HT1080 (cell line): ENCODE measurements around the gene PPP1R8. TPM values are rescaled to one million over a fixed set of nuclear protein-coding genes. Genes with fewer than 3 reads are reported as not detected.
"Not testable (repeated sequence)": the region's sequence is repeated elsewhere in the genome, so short reads cannot be mapped to it uniquely, and the experiment has no call there.

Source experiments
- DNase-seq: peaks from one replicate; pipeline ENCODE4 v3.0.0-alpha.2; 2015; ENCODE audit warnings: low read depth
- total RNA-seq: library from RNA; depleted of rRNA; stranded (reverse); fragments of >200 nt; shearing (Covaris generic); gene quantifications from 2 replicates; pipeline ENCODE4 v1.2.3, GENCODE V29; 2014

PPP1R8 gene
- total RNA-seq, 1 experiment from 2014 or later: 80.1 TPM

DNA sequence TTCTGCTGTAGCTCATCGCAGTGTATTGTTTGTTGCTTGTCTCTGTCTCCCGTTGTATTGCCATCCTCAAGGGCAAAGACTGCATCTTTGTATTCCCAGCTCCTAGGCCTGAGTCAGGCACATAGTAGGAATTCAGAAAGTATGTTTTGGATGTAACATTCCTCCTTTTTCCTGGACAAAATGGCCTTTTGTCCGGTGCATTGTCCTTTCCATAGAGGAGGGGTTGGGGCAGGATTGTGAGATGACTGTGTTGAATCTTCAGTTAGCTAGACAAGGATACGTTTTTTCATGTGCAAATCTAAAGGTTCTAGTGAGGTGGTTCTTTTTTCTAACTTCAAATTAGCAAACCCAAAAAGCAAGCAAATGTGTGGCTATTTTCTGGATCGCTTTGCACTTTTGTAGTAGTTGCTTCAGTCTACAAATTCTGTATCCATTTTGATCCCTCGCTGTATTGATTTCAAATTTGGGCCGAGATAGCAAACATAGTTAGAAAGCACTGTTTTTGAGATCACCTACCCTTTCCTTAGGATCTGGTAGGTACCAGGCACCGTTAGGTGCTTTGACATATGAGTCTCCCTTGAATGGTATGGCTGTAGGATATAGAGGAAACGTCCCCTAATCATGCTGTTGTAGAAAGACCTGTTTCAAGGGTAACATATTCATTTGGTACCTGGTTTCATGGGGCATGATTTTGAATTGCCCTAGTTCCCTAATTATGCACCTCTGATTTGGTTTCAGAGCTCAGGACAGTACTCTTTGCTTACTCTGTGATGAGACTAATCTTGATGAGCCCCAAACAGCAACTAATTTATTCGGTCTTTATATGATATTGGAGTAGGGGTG is 1.2 kb downstream of the PPP1R8 start:
- DNase-seq: peak; percentile 6

DNA sequence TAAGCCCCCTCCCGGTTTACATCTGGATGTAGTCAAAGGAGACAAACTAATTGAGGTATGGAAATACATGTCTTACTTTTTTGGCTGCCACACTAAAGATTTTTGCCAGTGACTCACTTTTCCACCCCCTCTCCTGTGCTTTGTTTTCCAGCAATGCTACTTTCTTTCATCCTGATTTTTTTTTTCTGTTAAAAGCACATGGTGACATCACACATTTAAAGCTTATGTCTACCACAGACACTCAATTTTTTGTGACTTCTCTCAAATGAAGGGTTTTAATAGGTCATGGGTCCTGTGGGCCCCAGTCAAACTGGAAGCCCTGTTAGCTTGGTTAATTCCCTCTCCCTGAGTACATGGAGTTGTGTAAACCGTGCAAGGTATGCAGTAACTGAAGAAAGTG is 2.2 kb downstream of the PPP1R8 start:
- DNase-seq: peak; percentile 43

DNA sequence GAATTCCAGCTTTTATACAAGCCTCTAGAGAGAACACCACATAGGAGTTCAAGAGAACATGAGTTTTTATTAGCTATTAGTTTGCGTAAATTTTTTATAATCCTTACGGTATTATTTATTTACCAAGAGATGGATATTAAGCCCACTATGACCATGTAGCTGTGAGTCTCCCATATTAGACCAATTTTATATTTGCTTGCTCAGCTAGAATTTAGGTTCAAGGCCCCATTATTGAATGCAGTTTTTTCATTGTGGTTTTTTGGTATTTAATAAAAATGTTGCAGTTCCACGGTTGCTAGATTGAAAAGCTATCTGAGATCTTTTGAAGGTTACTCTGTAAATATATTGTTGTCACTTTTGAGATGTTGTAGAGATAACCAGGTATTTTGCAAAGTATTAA is 2.9 kb downstream of the PPP1R8 start:
- DNase-seq: no peak

DNA sequence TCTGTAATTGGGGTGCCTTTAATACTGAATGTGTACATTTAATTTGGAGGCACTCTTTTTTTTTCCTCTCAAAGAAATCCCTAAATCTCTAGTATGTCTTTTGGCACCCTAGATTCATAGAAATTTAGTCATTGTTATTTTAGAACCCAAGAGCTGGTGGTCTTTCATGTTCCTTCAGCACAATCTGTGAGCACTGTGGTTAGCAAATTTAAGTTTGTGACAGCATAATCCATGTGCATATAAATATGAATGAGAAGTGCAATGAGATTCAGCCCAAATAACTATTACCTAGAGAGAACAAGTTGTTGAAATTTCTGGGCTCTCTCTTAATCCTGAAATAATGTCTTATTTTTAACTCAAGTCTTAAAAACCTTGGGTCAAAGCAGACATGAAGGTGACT is 4.5 kb downstream of the PPP1R8 start:
- no peak for DNase-seq

DNA sequence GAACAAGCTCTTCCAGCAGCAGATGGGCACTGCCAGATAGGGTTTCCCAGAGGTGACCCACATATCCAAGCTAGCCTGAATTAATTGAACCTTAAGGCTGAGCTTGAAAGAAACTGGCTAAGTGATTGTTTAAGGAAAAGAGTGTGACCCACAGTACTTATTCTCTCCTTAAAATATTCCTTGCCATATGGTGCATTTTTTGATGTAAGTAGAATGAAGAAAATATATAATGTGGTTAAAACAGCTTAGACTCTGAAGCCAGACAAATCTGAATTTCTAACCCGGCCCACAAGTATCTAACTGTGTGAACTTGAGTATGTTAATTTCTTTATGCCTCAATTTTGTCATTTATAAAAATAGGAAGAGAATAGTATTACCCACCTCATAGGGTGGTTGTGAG is 4.9 kb downstream of the PPP1R8 start:
- no peak for DNase-seq

DNA sequence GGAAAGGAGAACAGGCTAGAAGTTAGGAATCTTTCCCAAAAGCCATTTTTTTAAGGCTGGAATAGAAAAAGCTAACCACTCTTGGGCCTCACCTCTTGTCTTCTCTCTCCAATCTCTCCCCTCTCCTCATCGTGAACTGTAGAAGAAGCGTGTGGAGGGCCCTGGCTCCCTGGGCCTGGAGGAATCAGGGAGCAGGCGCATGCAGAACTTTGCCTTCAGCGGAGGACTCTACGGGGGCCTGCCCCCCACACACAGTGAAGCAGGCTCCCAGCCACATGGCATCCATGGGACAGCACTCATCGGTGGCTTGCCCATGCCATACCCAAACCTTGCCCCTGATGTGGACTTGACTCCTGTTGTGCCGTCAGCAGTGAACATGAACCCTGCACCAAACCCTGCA is 19.4 kb downstream of the PPP1R8 start:
- no peak for DNase-seq

DNA sequence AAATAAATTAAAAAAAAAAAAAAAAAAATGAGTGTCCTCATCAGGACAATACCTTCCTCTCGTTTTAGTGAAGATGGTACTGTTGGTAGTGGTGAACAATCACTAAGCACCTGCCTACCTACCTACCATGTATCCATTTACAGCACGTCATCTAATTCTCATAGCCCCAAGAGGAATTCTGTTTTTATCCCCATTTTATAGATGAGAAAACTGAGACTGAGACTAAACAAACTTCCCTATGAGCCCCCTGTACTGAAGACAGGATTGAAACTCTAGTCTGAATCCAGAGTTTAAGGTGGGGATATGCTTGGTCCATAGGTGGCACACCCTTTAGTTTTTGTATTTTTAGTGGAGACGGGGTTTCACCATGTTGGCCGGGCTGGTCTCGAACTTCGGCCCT is 24.5 kb downstream of the PPP1R8 start:
- no peak for DNase-seq

DNA sequence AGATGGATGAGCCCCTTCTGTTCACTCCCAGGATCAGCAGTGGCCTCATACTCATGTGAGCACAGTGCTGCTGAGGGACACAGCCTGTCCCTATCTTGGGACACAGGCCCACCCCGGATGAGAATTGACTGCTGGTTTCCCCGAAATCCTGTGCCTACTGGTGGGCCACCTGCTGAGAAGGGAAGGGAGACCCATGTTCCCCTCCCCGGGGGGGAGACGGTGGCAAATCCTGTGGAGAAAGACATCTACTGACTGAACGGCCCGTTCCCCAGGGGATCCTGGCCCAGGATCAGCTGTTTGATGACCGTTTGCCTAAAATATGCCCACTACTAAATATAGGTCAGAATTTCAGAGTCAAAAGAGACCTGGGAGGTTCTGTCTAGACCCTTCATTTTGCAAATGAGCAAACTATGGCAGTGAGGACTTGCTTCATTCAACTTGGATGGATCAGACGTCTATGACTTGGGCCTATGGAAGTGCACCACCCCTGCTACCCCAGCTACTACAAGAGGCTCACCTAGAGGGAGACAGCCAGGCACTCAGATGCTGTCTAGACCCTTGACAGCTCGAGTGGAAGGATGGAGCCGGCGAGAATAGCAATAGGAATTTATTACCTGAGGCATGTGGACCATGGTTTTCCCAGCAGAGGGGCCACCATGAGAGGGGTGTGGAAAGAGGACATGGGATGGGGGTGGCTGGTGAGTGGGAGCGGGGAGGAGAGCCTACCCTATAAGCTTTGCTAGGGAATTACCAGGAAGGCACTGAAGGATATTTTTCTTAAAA is 26.2 kb downstream of the PPP1R8 start:
- no peak for DNase-seq

DNA sequence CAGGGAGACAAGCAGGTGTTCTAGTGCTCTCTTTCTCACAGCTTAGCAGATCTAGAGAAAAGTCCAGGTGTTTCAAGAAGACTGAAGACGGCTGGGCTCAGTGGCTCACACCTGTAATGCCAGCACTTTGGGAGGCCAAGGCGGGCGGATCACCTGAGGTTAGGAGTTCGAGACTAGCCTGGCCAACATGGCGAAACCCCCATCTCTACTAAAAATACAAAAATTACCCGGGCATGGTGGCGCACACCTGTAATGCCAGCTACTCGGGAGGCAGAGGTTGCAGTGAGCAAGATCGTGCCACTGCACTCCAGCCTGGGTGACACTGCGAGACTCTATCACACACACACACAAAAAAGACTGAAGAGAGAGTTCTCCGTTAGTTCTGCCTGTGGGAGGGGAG is 27.0 kb downstream of the PPP1R8 start:
- not testable (repeated sequence) for DNase-seq

DNA sequence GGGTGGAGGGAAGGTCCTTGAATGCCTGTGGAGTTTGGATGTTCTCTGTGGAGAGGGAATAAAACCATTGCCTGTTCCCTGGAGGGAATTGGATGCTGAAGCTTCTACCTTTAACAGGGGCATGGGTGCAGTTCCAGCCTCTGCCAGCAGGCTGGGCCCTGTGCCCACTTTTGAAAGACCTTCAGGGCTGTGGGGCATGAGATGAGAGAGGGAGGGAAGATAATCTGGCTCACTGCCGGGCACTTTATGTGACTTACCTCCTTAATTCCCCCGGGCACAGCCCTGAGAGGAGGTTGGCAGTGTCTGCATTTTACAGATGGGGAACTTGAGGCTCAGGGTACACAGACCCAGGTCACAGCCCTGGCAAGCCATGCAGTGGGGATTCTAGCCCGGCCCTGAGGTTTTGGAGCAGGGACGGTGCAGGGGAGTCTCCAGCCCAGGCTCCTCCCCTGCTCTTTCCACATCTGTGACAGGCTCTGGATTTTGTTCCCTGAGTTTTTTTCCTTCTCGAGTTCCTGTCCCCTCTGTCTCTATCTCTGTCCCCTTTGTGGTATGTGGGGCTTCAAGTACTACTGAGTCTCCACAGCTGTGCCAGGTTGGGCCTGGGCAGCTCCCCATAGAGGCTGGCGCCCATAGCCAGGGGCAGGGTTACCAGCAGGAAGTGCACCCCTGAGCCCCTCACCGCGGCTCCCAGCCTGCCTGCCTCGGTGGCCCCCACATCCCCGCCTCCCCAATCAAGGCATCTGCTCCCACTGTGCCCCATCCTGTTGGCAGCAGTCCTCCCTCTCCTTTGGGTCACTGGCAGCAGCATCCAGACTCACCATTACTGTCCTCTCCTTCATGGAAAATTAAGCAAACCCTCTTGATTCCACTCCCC is 27.7 kb downstream of the PPP1R8 start:
- peak; percentile 81 for DNase-seq

DNA sequence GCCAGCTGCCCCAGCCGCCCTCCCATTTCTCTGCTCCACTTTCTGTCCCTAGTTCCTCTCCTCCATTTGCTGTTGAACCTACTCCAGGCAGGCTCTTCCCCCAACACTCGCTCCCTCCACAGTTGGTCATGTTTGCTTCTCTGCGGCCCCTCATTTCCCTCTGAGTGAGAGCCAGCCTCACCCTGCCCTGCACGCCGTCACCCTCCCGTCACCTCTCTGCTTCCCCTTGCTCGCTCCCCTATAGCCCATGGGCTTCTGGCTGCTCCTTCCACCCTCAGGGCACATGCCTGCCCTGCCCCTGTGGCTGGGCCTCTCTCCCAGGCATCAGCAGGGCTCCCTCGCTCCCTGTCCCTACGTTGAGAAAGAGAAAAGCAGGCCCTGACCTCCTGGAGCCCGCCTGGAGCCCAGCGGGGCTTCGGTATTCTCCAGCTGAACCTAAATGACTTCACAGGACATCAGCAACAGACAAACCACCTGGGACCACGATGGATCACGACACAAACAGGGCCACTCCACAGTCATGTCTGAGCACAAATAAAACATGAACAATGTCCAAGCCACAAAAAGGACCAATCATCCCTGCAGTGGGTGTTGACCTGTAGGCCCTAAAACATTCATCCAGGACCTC is 28.5 kb downstream of the PPP1R8 start:
- no peak for DNase-seq

DNA sequence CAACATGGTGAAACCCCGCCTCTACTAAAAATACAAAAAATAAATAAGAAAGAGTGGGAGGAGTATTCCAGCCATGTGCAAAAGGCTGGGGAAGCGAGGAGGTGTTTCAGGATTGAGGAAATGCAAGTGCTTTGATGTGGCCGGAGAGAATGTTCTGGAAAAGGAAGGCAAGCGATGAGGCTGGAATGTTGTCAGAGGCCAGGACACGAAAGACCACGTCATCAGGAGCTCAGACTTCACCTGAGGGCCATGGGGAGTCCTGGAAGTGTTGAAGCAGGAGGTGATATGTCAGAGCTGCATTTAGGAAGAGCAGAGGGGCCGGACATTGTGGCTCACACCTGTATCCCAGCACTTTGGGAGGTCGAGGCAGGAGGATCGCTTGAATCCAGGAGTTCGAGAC is 30.9 kb downstream of the PPP1R8 start:
- DNase-seq: no peak

DNA sequence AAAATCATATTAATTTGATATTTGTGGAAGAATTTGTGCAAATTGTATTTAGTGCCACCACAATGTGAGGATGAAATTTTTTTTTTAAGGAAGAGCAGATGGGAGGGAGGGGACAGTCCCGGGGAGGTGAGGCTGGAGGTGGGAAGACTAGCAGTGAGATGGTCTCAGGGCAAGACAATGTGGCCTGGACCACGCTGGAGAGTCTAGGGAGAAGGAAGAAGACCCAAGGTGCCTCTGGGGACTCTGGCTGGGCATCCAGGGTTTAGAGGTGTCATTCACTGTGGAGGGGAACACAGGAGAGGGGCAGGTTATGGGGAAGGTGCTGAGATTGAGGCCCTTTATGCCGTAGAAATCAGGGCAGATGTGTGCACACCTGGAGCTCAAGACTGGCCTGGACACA is 31.4 kb downstream of the PPP1R8 start:
- no peak for DNase-seq

DNA sequence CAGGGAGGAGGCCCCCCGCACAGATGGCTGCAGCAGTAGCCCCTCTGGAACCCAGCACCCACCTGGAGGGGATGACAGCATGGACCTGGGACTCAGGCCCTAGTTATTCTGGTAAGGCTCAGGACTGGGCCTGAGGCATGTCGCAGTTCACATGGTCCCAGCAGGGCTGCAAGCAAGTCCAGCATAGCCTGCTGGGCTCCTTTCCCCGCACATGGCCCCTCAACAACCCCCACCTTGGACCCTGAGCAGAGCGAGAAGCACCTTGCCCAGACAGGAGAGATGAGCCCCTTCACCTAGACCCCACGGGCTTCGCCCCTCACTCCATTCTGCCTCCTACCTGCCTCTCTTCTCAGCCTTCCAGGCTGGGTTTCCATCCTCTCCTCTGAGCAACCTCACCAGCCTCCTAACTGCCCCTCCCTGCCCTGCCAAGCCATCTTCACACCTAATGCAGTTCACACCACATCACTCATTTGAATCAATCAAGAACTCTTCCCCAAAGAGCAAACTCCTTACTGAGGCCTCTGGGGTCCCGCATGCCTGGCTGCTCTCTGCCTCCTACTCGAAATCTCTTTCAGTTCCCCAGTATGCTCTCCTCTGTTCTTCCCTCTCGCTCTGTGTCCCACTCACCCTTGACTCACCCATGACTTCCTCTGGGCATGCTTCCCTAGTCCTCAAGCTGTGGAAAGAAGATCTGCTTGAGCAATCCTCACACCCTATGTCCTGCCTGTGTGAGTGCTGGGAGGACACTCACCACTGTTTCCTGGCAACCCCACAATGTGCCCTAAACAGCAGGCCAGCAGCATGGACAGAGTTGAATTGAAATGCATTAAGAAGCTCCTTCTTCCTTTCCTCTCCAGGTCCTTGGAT is 32.3 kb downstream of the PPP1R8 start:
- DNase-seq: peak; percentile 98

DNA sequence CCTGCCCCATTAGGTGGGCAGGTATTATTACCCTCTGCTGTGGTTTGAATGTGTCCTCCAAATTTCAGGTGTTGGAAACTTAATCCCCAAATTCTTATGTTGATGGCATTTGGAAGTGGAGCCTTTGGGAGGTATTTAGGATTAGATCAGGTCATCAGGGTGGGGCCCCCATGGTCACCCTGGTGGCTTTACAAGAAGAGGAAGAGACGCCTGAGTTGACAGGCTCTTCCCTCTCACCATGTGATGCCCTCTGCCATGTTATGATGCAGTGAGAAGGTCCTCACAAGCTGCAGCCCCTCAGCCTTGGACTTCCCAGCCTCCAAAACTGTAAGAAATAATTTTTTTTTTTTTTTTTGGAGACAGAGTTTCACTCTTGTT is 32.9 kb downstream of the PPP1R8 start:
- DNase-seq: no peak

DNA sequence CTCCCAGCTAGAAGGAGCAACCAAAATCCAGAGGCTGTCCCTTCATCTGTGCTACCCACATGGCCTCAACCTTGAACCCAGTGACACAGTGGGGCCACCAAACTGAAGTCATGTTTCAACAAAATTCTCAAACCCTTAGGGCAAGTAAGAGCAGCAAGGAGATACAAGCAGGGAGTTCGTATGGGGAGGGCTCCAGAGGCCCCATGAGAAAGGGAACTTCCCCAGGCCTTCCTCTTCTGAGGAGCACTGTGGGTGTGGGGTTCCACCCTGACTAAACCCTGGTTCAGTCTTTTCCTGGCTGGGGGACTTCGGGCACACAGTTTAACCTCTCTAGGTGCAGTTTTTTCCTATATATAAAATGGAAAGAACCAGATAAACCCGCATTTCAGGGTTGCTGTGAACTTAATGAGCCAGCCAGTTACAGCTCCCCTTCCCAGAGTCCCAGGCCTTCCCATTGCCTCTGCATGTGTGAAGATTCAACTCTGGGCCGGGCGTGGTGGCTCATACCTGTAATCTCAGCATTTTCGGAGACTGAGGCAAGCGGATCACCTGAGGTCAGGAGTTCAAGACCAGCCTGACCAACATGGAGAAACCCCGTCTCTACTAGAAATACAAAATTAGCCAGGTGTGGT is 33.8 kb downstream of the PPP1R8 start:
- DNase-seq: peak; percentile 17

DNA sequence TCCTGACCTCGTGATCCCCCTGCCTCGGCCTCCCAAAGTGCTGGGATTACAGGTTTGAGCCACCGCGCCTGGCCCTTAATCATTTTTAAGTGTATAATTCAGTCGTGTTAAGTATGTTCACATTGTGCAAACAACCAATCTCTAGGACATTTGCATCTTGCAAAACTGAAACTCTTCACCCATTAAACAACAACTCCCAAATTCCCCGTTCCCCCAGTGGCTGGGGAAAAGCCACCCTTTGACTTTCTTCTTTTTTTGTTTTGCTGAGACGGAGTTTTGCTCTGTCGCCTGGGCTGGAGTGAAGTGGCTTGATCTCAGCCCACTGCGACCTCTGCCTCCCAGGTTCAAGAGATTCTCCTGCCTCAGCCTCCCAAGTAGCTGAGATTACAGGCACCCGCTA is 35.2 kb downstream of the PPP1R8 start:
- DNase-seq: no peak

DNA sequence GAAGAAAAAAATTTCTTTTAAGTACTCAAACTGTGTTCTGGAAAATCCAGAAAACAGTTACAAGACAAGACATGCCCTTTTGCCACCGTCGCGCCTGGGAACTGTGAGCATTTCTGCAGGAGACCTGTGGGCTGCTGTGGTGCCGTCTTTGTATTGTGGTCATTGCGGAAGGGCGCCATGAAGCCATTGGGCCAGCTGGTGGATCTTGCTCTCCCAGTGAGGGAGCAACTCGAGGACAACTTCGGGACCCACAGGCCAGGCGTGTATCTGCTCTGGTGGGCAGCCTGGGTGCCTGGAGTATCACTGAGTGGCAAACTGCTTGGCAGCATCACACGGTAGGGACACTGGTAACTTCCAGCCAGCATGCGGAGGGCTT is 38.0 kb downstream of the PPP1R8 start:
- no peak for DNase-seq

DNA sequence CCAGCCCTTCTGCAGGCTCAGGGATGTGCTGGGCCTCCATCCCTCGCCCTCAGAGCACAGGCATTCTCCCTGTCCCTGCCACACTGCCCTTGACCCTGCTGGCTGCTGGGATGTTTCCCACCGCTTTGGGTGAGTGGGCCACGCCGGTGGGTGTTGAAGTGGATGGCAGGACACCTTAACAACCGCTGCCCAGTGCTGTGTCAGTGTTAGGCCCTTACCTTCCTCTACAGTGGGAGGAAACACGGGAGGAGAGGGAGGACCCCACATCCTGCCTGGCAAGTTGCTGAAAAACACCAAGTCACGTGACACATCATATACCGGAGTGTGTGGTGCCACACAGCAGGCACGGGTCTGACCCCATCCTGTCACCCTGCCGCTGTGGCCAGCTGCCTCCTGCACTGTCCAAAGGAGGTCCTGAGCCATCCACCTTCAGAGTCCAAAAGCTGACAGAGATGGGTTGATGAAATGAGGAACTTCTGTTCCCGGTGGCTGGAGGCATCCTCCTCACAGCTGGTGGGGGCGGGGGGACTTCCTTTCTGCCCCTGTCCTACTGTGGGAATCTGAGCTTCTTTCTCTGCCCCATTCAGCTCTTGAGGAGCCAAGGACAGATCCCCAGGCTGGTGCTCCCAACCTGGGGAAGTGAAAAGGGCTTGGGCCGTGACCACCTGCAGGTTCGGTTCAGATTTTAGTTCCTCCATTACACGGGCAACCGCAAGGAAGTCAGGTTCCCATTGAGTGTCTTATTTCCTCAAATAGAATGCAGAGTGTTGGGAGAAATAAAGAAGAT is 38.5 kb downstream of the PPP1R8 start:
- no peak for DNase-seq
